Stimulated activated CD8-positive, alpha-beta memory T cell treated with anti-CD3 and anti-CD28 coated beads, Interleukin-7, amount 100 ng/mL, for 48 hours (primary cell): ENCODE results near the gene MSRB1.
"Not testable (repeated sequence)": the region's sequence is repeated elsewhere in the genome, so short reads cannot be mapped to it uniquely, and the experiment has no call there.

Experiments used
- DNase-seq, 2 donors: peaks; one replicate each; pipeline ENCODE4 v3.0.0-alpha.2; 2020; ENCODE audit warnings: low read depth in 1 of 2; ENCODE audit errors: extremely low read depth in 1 of 2

Gene MSRB1

DNA sequence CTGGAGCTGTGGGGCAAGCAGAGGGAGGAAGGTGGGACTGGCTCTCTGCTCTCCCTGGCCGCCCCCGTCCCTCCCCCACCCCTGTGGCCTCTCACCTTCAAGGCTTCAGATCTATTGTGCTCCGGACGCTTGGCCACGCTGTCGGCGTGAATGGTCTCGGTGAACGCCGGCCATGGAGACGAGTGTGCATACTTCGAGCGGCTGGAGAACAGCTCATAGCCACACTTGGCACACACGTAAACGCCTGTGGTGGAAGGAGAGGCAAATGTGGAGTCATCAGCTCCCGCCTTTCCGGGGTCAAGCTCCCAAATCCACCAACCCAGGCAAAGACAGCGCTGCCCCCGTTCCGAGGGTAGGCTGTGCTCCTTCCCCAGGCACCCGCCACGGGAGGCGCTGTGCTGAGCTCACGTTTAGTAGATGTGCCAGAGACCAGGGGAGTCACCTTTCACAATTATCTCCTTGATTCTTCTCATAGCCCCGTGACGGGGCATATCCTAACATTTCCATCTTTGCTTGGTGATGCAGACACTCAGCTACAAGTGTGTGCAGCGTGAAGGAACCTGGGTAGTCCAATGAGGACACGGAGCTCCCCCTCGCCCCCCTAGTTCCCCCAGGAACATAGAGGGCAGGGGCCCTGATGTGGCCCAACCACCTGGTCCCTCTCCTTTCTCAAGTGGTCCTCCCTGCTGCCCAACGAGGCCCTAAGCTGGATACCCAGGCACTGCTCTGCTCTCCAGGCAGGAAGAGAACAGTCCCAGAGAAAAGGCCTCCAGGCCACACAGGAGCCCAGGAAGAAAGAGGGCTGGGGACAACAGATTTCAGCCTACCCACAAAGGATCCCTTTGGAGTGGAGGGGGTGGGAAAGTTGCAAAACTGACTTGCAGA lies 1.6 kb downstream of the MSRB1 start:
- no peak for DNase-seq

- DNase-seq = no peak
Observed at GRCh38 chr16:1940273-1941161, 2.5 kb downstream of the MSRB1 start.

- not testable (repeated sequence) for DNase-seq
Observed at GRCh38 chr16:1939833-1940232, 3.2 kb downstream of the MSRB1 start.

DNA sequence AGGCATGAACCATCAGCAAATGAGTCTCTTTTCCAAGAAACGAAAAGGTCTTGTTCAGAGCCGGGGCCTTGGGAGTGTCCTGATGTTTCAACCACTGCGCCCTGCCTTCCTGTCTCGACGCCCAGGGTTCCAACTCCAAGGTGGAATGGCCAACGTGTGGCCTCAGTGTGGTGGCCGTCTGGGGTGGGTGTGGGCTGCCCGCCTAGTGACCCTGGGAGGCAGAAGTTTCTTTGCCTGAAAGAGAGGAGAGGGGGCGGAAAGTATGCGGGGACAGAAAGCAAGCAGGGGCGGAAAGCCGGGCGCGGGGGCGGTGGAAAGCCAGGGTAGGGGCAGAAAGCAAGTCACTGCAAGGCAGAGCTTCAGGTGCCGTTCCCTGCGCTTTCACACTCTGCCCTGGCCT lies 4.1 kb downstream of the MSRB1 start:
- DNase-seq = no peak

DNA sequence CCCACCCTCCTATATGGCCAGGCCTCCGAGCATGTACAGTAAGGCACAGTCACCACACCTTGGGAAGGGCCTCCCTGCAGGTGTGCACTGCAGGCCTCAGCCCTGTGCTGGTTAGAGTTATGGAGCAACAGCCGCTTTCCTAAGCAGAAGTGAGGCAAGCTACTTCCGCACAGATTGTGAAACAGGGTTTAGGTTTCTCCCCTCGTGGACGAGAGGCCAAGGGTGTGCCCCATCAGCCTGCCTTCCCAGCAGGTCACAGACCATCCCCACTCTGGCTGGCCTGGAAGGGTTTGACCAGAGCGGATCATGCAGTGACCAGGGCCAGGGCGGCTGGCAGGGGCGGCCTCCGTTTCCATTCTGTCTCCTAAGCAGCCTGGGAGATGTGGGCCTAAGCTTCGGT lies 4.7 kb downstream of the MSRB1 start:
- DNase-seq = no peak

DNA sequence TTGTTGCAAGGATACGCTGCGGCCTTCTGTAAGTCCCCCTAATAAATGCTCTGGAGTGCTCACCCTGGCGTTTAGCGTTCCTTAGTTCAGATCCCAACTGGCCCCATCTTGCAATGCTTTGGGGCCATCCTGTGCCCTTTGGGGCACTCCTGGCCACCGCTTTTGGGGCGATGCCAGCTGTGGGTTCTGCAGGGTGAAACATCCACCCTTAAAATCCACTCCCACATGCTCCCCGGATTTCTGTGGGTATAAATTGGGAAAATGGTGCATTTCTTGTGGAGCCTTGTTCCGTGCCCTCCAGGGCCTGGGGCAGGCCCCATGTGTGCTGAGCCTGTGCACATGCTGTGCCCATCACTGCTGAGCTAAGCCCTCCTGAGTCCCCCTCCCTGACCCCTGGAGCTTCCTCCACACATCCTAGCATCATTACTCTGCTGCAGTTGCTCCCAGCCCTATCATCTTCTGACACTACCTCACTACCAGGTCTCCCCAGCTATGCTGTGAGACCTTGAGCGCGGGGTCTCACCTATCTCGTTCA lies 6.0 kb downstream of the MSRB1 start:
- DNase-seq = no peak

DNA sequence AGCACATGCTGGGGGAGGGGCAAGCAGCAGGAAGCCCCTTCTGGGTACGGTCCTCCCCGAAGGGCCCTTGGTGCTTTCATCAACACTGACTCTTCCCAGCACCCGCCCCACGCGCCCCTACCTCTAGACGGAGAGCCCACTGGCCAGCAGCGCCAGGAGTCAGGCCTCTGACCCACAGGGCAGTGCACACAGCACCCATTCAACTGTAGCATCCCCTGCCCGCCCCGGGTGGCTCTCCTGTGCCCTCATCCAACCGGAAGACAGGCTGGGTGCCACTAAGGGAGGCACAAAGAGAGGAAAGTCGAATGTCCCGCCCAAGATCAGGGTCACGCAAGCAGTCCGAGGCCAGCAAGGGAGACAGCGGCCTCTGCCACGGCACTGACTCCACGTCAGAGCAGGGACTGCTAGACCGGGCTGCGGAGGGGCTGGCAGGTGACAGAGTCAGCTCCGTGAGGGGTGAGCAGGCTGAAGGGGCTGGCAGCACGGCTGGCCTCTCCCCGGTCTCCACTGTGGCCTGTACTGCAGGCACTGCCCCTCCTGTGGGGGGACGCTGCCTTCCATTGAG lies 9.8 kb downstream of the MSRB1 start:
- DNase-seq = no peak

GRCh38 chr16:1932050-1933028 lies 10.7 kb downstream of the MSRB1 start:
- DNase-seq = no peak

GRCh38 chr16:1930338-1930720 lies 12.7 kb downstream of the MSRB1 start:
- no peak for DNase-seq

GRCh38 chr16:1929578-1930337 lies 13.2 kb downstream of the MSRB1 start:
- DNase-seq = peak; percentile 75 to 87

- DNase-seq = no peak
Observed at GRCh38 chr16:1929105-1929504, 13.9 kb downstream of the MSRB1 start.

DNA sequence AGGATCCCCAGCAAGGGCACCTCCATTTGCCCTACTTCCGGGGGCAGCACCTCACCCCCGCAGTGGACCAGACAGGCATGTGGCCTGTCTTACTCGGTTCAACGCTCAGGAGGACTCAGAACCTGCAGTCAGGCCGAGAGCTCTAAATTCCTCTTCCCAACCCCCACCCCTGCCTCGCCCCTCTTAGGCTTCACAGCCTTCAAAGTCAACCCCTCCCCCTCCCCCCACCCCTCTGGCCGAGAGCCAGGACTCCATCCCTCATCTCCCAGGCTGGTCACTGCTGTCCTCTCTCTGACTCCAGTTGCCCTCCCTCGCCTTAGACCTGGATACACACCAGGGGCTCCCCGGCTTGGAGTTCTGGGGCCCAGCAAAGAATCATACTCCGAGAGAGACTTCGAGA lies 16.7 kb downstream of the MSRB1 start:
- no peak for DNase-seq

GRCh38 chr16:1924095-1924494 lies 18.9 kb downstream of the MSRB1 start:
- no peak for DNase-seq

DNA sequence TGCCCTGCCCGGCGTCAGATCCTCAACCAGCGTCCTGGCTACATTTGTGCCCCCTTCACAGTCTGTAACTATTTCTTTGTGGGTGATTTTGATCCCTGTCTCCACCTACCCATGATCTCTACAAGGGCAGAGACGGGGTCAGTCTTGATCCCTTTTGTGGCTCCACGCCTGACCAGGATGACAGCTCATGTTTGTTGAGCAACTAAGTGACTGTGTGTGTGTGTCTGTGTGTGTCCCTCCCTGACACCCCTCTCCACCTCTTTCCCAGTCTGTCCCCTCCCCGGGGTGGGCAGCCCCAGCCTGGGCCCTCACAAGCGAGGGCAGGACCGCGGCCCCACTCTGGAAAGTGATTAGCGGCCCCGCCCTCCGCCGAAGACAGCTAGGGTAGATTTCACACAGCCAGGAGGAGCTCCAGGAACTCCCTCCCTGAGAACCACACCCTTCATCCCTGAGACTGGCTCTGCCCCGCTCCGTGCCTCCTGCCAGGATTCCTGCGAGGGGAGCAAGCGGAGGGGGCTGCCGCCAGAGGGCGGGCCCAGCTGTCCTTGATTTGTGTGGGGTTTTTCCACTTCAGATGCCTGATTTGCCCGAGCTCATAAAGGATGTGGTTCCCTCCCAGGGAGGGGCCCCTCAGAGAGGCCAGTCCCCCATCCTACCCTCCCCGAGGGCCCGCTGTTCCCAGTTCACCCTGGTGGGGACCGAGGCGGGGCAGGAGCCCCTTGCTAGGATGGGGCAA lies 19.5 kb downstream of the MSRB1 start:
- no peak for DNase-seq

DNA sequence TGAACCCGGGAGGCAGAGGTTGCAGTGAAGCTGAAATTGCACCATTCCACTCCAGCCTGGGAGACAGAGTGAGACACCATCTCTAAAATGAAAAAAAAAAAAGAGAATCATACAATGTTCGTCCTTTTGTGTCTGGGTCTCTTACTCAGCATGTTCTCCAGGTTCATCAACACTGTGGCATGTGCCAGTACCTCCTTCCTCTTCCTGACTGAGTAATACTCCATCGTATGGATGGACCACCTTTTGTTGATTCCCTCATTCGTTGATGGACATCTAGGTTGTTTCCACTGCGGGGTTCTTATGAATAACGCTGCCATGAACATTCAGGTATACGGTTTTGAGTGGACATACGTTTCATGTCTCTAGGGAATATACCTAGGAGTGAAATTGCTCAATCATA lies 20.6 kb downstream of the MSRB1 start:
- no peak for DNase-seq

GRCh38 chr16:1920727-1921171 lies 22.2 kb downstream of the MSRB1 start:
- DNase-seq = no peak

DNA sequence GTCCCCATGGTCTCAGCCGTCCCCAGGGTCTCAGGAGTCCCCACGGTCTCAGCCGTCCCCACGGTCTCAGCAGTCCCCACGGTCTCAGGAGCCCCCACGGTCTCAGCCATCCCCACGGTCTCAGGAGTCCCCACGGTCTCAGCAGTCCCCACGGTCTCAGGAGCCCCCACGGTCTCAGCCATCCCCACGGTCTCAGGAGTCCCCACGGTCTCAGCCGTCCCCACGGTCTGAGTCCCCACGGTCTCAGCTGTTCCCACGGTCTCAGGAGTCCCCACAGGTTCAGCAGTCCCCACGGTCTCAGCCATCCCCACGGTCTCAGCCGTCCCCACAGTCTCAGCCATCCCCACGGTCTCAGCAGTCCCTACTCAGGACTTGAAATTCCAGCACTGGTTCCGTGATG lies 22.9 kb downstream of the MSRB1 start:
- not testable (repeated sequence) for DNase-seq

DNA sequence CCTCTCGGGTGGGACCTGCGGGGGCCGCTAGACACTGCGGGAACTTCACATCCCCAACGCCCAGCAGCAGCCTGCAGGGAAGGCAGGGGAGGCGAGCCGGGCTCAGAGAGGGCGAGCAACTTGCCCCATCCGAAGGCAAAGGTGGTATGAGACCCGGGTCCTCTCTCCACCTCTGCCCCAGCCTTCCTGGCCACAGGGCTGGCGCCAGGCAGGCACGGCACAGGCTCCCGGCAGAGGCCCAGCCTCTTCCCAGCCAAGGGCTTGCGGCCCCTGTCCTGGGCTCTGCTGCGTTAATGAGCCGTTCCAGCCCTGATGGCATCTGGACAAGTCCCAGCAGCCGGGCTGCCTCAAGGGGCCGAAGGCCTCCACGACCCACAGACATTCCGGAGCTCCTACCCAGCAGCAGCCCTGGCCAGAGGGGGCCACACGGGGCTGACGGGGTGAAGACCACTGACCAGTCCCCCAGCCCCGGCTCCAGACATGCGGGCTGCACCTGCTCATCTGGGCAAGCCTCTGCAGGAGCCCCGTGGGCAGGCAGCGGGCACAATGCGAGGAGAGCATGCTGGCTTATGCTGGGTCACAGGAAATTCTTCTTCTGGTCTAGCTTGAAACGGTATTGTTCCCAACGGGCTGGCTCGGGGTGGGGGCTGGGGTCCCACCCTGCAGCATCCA lies 23.5 kb downstream of the MSRB1 start:
- DNase-seq = no peak
